Measurements from ENCODE around the gene BTBD9.

Gene BTBD9

GRCh38 chr6:38639498-38640215 lies at the start of gene BTBD9:
BTBD9 (minus strand) TSS chr6:38639929.
- Histone ChIP-seq H3K4me1 (ENCODE audit: control insufficient read depth, low read length) (peaks cover 19% of the 10 kb centered on the region), H3K9me2 (replicated peaks; ENCODE audit: control insufficient read depth, low read length) (no peaks in the 10 kb centered on the region), H3K27me3 (ENCODE audit: control insufficient read depth, low read length) (no peaks in the 10 kb centered on the region), H3K9me3 (ENCODE audit: control insufficient read depth, insufficient read depth, low read length) (no peaks in the 10 kb centered on the region), H3K27ac (ENCODE audit: low read depth, low read length) (peak within 1 kb of the TSS; percentile 59), H3F3A (ENCODE audit: control insufficient read depth, insufficient read depth) (peaks cover 5% of the 10 kb centered on the region; the same call in 1 of the 2 replicates), H4K20me1 (ENCODE audit: control insufficient read depth, insufficient read depth, low read depth, low read length) (no peaks in the 10 kb centered on the region), H3K79me2 (ENCODE audit: control insufficient read depth, low read length) (peaks cover 23% of the 10 kb centered on the region), H3K4me2 (ENCODE audit: low read length) (peak within 1 kb of the TSS; percentile 77), H3K36me3 (ENCODE audit: control insufficient read depth, low read length) (no peaks in the 10 kb centered on the region), H3K4me3 (ENCODE audit: low read length) (peak within 1 kb of the TSS; percentile 92)
- TF ChIP-seq EZH2phosphoT487 (IDR thresholded peaks at IDR 0.05; ENCODE audit: borderline replicate concordance, low read length) (no peak), CTCF (IDR thresholded peaks at IDR 0.05; ENCODE audit: low read depth, low read length, poor library complexity, severe bottlenecking) (no peak)

- peaks cover 4% of the 10 kb centered on the region; the same call in 1 of the 2 replicates for H3F3A ChIP-seq (ENCODE audit: control insufficient read depth, insufficient read depth)
- H3K79me2 ChIP-seq (ENCODE audit: control insufficient read depth, low read length) = peaks cover 82% of the 10 kb centered on the region
- peak overlapping the region; percentile 22 for H3K4me2 ChIP-seq (ENCODE audit: low read length)
- H3K9me3 ChIP-seq (ENCODE audit: control insufficient read depth, insufficient read depth, low read length) = no peaks in the 10 kb centered on the region
- H3K36me3 ChIP-seq (ENCODE audit: control insufficient read depth, low read length) = peaks cover 44% of the 10 kb centered on the region
- TF ChIP-seq CTCF (IDR thresholded peaks at IDR 0.05; ENCODE audit: low read depth, low read length, poor library complexity, severe bottlenecking) (no peak), EZH2phosphoT487 (IDR thresholded peaks at IDR 0.05; ENCODE audit: borderline replicate concordance, low read length) (no peak)
- H3K27me3 ChIP-seq (ENCODE audit: control insufficient read depth, low read length) = no peaks in the 10 kb centered on the region
- peaks cover 14% of the 10 kb centered on the region for H3K4me1 ChIP-seq (ENCODE audit: control insufficient read depth, low read length)
- H4K20me1 ChIP-seq (ENCODE audit: control insufficient read depth, insufficient read depth, low read depth, low read length) = peaks cover 17% of the 10 kb centered on the region; the same call in 1 of the 2 replicates
- H3K27ac ChIP-seq (ENCODE audit: low read depth, low read length) = no peak overlapping the region; the same call in 1 of the 2 replicates
- H3K9me2 ChIP-seq (replicated peaks; ENCODE audit: control insufficient read depth, low read length) = no peaks in the 10 kb centered on the region
- H3K4me3 ChIP-seq (ENCODE audit: low read length) = no peak overlapping the region
Observed at GRCh38 chr6:38688579-38689087, 48.9 kb upstream of the BTBD9 start.

GRCh38 chr6:38687549-38687948 lies 47.8 kb upstream of the BTBD9 start:
- H3K9me3 ChIP-seq (ENCODE audit: control insufficient read depth, insufficient read depth, low read length) = no peaks in the 10 kb centered on the region
- H3K27me3 ChIP-seq (ENCODE audit: control insufficient read depth, low read length) = no peaks in the 10 kb centered on the region
- H3K27ac ChIP-seq (ENCODE audit: low read depth, low read length) = no peak overlapping the region
- H3K4me3 ChIP-seq (ENCODE audit: low read length) = no peak overlapping the region
- peaks cover 53% of the 10 kb centered on the region for H3K36me3 ChIP-seq (ENCODE audit: control insufficient read depth, low read length)
- H3F3A ChIP-seq (ENCODE audit: control insufficient read depth, insufficient read depth) = peaks cover 4% of the 10 kb centered on the region; the same call in 1 of the 2 replicates
- H3K79me2 ChIP-seq (ENCODE audit: control insufficient read depth, low read length) = peaks cover 73% of the 10 kb centered on the region
- no peak overlapping the region for H3K4me2 ChIP-seq (ENCODE audit: low read length)
- peaks cover 14% of the 10 kb centered on the region for H3K4me1 ChIP-seq (ENCODE audit: control insufficient read depth, low read length)
- no peak for TF ChIP-seq EZH2phosphoT487 (IDR thresholded peaks at IDR 0.05; ENCODE audit: borderline replicate concordance, low read length)
- no peak for TF ChIP-seq CTCF (IDR thresholded peaks at IDR 0.05; ENCODE audit: low read depth, low read length, poor library complexity, severe bottlenecking)
- H3K9me2 ChIP-seq (replicated peaks; ENCODE audit: control insufficient read depth, low read length) = no peaks in the 10 kb centered on the region
- peaks cover 14% of the 10 kb centered on the region for H4K20me1 ChIP-seq (ENCODE audit: control insufficient read depth, insufficient read depth, low read depth, low read length)

All from DOHH2 (cell line).